IPS-15b (cell line): ENCODE results near the gene FRMD5.
"Not testable (repeated sequence)": the region's sequence is repeated elsewhere in the genome, so short reads cannot be mapped to it uniquely, and the experiment has no call there.

Experiments
- H3K27me3 ChIP-seq: one replicate; pipeline ENCODE4 v1.6.1; 2013; ENCODE audit warnings: low read length; ENCODE audit not compliant: control insufficient read depth, insufficient read depth
- H3K36me3 ChIP-seq: one replicate; pipeline ENCODE4 v1.6.1; 2013; ENCODE audit warnings: low read length; ENCODE audit not compliant: control insufficient read depth, insufficient read depth
- H3K4me1 ChIP-seq: one replicate; pipeline ENCODE4 v1.6.1; 2013; ENCODE audit warnings: mild to moderate bottlenecking, low read length; ENCODE audit not compliant: control insufficient read depth, insufficient read depth
- H3K4me3 ChIP-seq: one replicate; pipeline ENCODE4 v1.5.1; 2013; ENCODE audit warnings: low read depth, low read length
- H3K9ac ChIP-seq: one replicate; pipeline ENCODE4 v1.6.1; 2013; ENCODE audit warnings: low read depth, mild to moderate bottlenecking, low read length
- H3K9me3 ChIP-seq: one replicate; pipeline ENCODE4 v1.6.1; 2013; ENCODE audit warnings: mild to moderate bottlenecking, low read length; ENCODE audit not compliant: control insufficient read depth, insufficient read depth

FRMD5 gene

GRCh38 chr15:43878446-43878845, 316.6 kb downstream of the FRMD5 start:
- no peak overlapping the region for H3K9ac ChIP-seq
- H3K4me1 ChIP-seq: peaks cover 9% of the 10 kb centered on the region
- no peaks in the 10 kb centered on the region for H3K9me3 ChIP-seq
- no peak overlapping the region for H3K4me3 ChIP-seq
- H3K36me3 ChIP-seq: peaks cover 8% of the 10 kb centered on the region
- no peaks in the 10 kb centered on the region for H3K27me3 ChIP-seq

GRCh38 chr15:43877371-43877770, 317.7 kb downstream of the FRMD5 start:
- no peaks in the 10 kb centered on the region for H3K27me3 ChIP-seq
- H3K36me3 ChIP-seq: peaks cover 8% of the 10 kb centered on the region

GRCh38 chr15:43876872-43877271, 318.2 kb downstream of the FRMD5 start:
- Histone ChIP-seq H3K4me1 (peaks cover 9% of the 10 kb centered on the region), H3K4me3 (no peak overlapping the region), H3K36me3 (peaks cover 8% of the 10 kb centered on the region), H3K27me3 (no peaks in the 10 kb centered on the region), H3K9me3 (no peaks in the 10 kb centered on the region), H3K9ac (no peak overlapping the region)

More at GRCh38 chr15:43877371-43877770, 317.7 kb downstream of the FRMD5 start:
- Histone ChIP-seq H3K4me1 (peaks cover 9% of the 10 kb centered on the region), H3K4me3 (no peak overlapping the region), H3K9me3 (no peaks in the 10 kb centered on the region), H3K9ac (no peak overlapping the region)

- peaks cover 6% of the 10 kb centered on the region for H3K36me3 ChIP-seq
- no peaks in the 10 kb centered on the region for H3K4me1 ChIP-seq
- no peak overlapping the region for H3K4me3 ChIP-seq
- H3K27me3 ChIP-seq: no peaks in the 10 kb centered on the region
- no peaks in the 10 kb centered on the region for H3K9me3 ChIP-seq
- H3K9ac ChIP-seq: no peak overlapping the region
Observed at GRCh38 chr15:43873651-43874050, 321.4 kb downstream of the FRMD5 start.

GRCh38 chr15:43872416-43873020, 322.6 kb downstream of the FRMD5 start:
- H3K4me3 ChIP-seq: no peak overlapping the region
- H3K9me3 ChIP-seq: no peaks in the 10 kb centered on the region
- no peak overlapping the region for H3K9ac ChIP-seq
- H3K27me3 ChIP-seq: no peaks in the 10 kb centered on the region
- H3K36me3 ChIP-seq: peaks cover 6% of the 10 kb centered on the region
- H3K4me1 ChIP-seq: no peaks in the 10 kb centered on the region

- Histone ChIP-seq H3K4me3 (no peak overlapping the region), H3K27me3 (no peaks in the 10 kb centered on the region), H3K36me3 (peaks cover 9% of the 10 kb centered on the region), H3K9me3 (no peaks in the 10 kb centered on the region), H3K4me1 (no peaks in the 10 kb centered on the region), H3K9ac (no peak overlapping the region)
Observed at GRCh38 chr15:43871835-43872234, 323.2 kb downstream of the FRMD5 start.

GRCh38 chr15:43868406-43868805, 326.7 kb downstream of the FRMD5 start:
- Histone ChIP-seq H3K9ac (no peak overlapping the region), H3K4me1 (no peaks in the 10 kb centered on the region), H3K9me3 (no peaks in the 10 kb centered on the region), H3K4me3 (no peak overlapping the region), H3K36me3 (peaks cover 11% of the 10 kb centered on the region), H3K27me3 (no peaks in the 10 kb centered on the region)

GRCh38 chr15:43867096-43867495, 328.0 kb downstream of the FRMD5 start:
- no peak overlapping the region for H3K4me3 ChIP-seq
- no peak overlapping the region for H3K9ac ChIP-seq
- no peaks in the 10 kb centered on the region for H3K4me1 ChIP-seq
- H3K9me3 ChIP-seq: no peaks in the 10 kb centered on the region
- no peaks in the 10 kb centered on the region for H3K27me3 ChIP-seq
- H3K36me3 ChIP-seq: peaks cover 11% of the 10 kb centered on the region

GRCh38 chr15:43866636-43867035, 328.4 kb downstream of the FRMD5 start:
- peaks cover 11% of the 10 kb centered on the region for H3K36me3 ChIP-seq

GRCh38 chr15:43859546-43859945, 335.5 kb downstream of the FRMD5 start:
- no peaks in the 10 kb centered on the region for H3K4me1 ChIP-seq
- H3K4me3 ChIP-seq: no peak overlapping the region
- no peak overlapping the region for H3K9ac ChIP-seq
- H3K9me3 ChIP-seq: no peaks in the 10 kb centered on the region
- H3K36me3 ChIP-seq: peaks cover 3% of the 10 kb centered on the region
- no peaks in the 10 kb centered on the region for H3K27me3 ChIP-seq

More at GRCh38 chr15:43866636-43867035, 328.4 kb downstream of the FRMD5 start:
- not testable (repeated sequence) for H3K9ac ChIP-seq, H3K4me1 ChIP-seq, H3K9me3 ChIP-seq, H3K27me3 ChIP-seq, H3K4me3 ChIP-seq

GRCh38 chr15:43854801-43855200, 340.3 kb downstream of the FRMD5 start:
- H3K36me3 ChIP-seq: peaks cover 14% of the 10 kb centered on the region

GRCh38 chr15:43852607-43853006, 342.5 kb downstream of the FRMD5 start:
- no peak overlapping the region for H3K9ac ChIP-seq
- H3K36me3 ChIP-seq: peaks cover 14% of the 10 kb centered on the region
- H3K27me3 ChIP-seq: no peaks in the 10 kb centered on the region
- no peak overlapping the region for H3K4me3 ChIP-seq
- H3K9me3 ChIP-seq: no peaks in the 10 kb centered on the region
- no peaks in the 10 kb centered on the region for H3K4me1 ChIP-seq

More at GRCh38 chr15:43854801-43855200, 340.3 kb downstream of the FRMD5 start:
- Histone ChIP-seq H3K27me3 (no peaks in the 10 kb centered on the region), H3K9me3 (no peaks in the 10 kb centered on the region), H3K4me3 (no peak overlapping the region), H3K4me1 (no peaks in the 10 kb centered on the region), H3K9ac (no peak overlapping the region)
